SK-N-SH (cell line): ENCODE data around the gene HOMER3. TPM values are rescaled to one million over a fixed set of nuclear protein-coding genes. Genes with fewer than 3 reads are reported as not detected.

ENCODE experiments used
- CTCF ChIA-PET: fragments of 300-600, 350-600 bp; formaldehyde crosslinking; extraction: SDS; loops from one replicate; lab custom pipeline; 2021; lab: Yijun Ruan, JAX
- POLR2A ChIA-PET: fragments of 350-600 bp; sonication (Branson Sonifier 250); formaldehyde crosslinking; extraction: SDS; loops from one replicate; lab custom pipeline; 2020; ENCODE audit warnings: antibody characterized with exemption, inconsistent platforms; lab: Yijun Ruan, JAX
- DNase-seq: peaks from one replicate; pipeline ENCODE4 v3.0.0; 2012
- H2AFZ ChIP-seq: fragments of 200-600 bp; sonication (generic); 2 replicates; pipeline ENCODE4 v1.8.1; 2016; ENCODE audit warnings: antibody characterized with exemption, mild to moderate bottlenecking, low read depth
- H3F3A ChIP-seq: fragments of 200-600 bp; sonication (generic); replicated peaks from 2 replicates; pipeline ENCODE3; 2016; ENCODE audit warnings: antibody characterized with exemption, mild to moderate bottlenecking; ENCODE audit not compliant: insufficient read depth
- H3K27ac ChIP-seq, 2 experiments: fragments of 200-500 bp in 1 of 2; fragments of 200-600 bp in 1 of 2; sonication (Bioruptor generic) in 1 of 2; sonication (generic), shearing (Covaris generic) in 1 of 2; 2 replicates each; pipeline versions ENCODE4 v1.5.1 to v1.6.1; 2014 to 2016; ENCODE audit warnings: low read depth in 2 of 2, inconsistent platforms in 1 of 2, low read length in 1 of 2, mild to moderate bottlenecking in 1 of 2, mixed read lengths in 1 of 2
- H3K27me3 ChIP-seq: fragments of 200-600 bp; sonication (generic), shearing (Covaris generic); 2 replicates; pipeline ENCODE4 v1.6.1; 2016; ENCODE audit warnings: mixed run types; ENCODE audit not compliant: insufficient read depth
- H3K36me3 ChIP-seq, 2 experiments: fragments of 200-500 bp in 1 of 2; fragments of 200-600 bp in 1 of 2; sonication (Bioruptor generic) in 1 of 2; sonication (generic) in 1 of 2; replicated peaks in 1 of 2; 2 replicates each; pipeline versions ENCODE3 to v1.5.1; 2014 to 2016; ENCODE audit warnings: low read length in 1 of 2, mild to moderate bottlenecking in 1 of 2; ENCODE audit not compliant: insufficient read depth in 2 of 2, control insufficient read depth in 1 of 2
- H3K4me1 ChIP-seq, 2 experiments: fragments of 200-500 bp in 1 of 2; fragments of 200-600 bp in 1 of 2; sonication (Bioruptor generic) in 1 of 2; sonication (generic), shearing (Covaris generic) in 1 of 2; 2 replicates each; pipeline versions ENCODE4 v1.5.1 to v1.6.1; 2014 to 2016; ENCODE audit warnings: low read depth in 1 of 2, low read length in 1 of 2, mixed run types in 1 of 2; ENCODE audit not compliant: insufficient read depth in 2 of 2, control insufficient read depth in 1 of 2
- H3K4me2 ChIP-seq: fragments of 200-600 bp; sonication (generic), shearing (Covaris generic); 2 replicates; pipeline ENCODE4 v1.6.1; 2017; ENCODE audit warnings: mixed run types
- H3K4me3 ChIP-seq, 2 experiments: fragments of 200-500 bp in 1 of 2; fragments of 200-600 bp in 1 of 2; sonication (Bioruptor generic) in 1 of 2; sonication (generic), shearing (Covaris generic) in 1 of 2; 2 replicates each; pipeline versions ENCODE4 v1.5.1 to v1.8.1; 2014 to 2016; ENCODE audit warnings: low read depth in 2 of 2, inconsistent platforms in 1 of 2, low read length in 1 of 2, mild to moderate bottlenecking in 1 of 2, mixed read lengths in 1 of 2, moderate library complexity in 1 of 2
- H3K79me2 ChIP-seq: fragments of 200-600 bp; sonication (generic); 2 replicates; pipeline ENCODE4 v1.8.1; 2017; ENCODE audit warnings: mild to moderate bottlenecking; ENCODE audit not compliant: insufficient read depth
- H3K9ac ChIP-seq: fragments of 200-600 bp; sonication (generic); 2 replicates; pipeline ENCODE4 v1.6.1; 2017; ENCODE audit warnings: mixed run types
- H3K9me2 ChIP-seq: fragments of 200-600 bp; sonication (generic); 2 replicates; pipeline ENCODE4 v1.6.1; 2017; ENCODE audit warnings: mixed run types
- H3K9me3 ChIP-seq: fragments of 200-600 bp; sonication (generic); 2 replicates; pipeline ENCODE4 v1.6.1; 2017; ENCODE audit warnings: mixed run types, mild to moderate bottlenecking, moderate library complexity
- H4K20me1 ChIP-seq: fragments of 200-600 bp; sonication (generic); 2 replicates; pipeline ENCODE4 v1.6.1; 2017; ENCODE audit warnings: mild to moderate bottlenecking, mixed run types; ENCODE audit not compliant: insufficient read depth
- FOXJ3 ChIP-seq: sonication (generic); formaldehyde crosslinking; IDR thresholded peaks from 2 replicates; pipeline ENCODE4 v1.5.1; 2020; ENCODE audit warnings: mild to moderate bottlenecking, missing genetic modification reagents
- JUND ChIP-seq: IDR thresholded peaks from 2 replicates; pipeline ENCODE4 v1.4.0; 2012
- POLR2AphosphoS5 ChIP-seq: IDR thresholded peaks from 2 replicates; pipeline ENCODE4 v1.6.1; 2012; ENCODE audit warnings: low read depth, low read length
- SMC3 ChIP-seq: IDR thresholded peaks from 2 replicates; pipeline ENCODE4 v1.6.1; 2012; ENCODE audit warnings: low read depth, low read length, improper control_type of control experiment
- WGBS: methylation state at CpG from one replicate; pipeline ENCODE4 v1.1.6; 2017; ENCODE audit warnings: low lambda C conversion rate; 5-methylcytosine and 5-hydroxymethylcytosine counted together
- polyA plus RNA-seq, 3 experiments: library from polyadenylated mRNA; depleted of rRNA; stranded (reverse); fragments of >200 nt; gene quantifications; 2 replicates each; pipeline ENCODE4 v1.2.3, GENCODE V29; 2012
- TF ChIP-seq, protein P1 (sequence below): IDR thresholded peaks from 2 replicates; pipeline ENCODE4; 2012
- TF ChIP-seq, protein P2 (sequence below): fragments of 150-350 bp; IDR thresholded peaks from 2 replicates; pipeline ENCODE4 v1.6.1; 2016; ENCODE audit warnings: mild to moderate bottlenecking, low read depth, low read length
- TF ChIP-seq, protein P3 (sequence below): IDR thresholded peaks from 2 replicates; pipeline ENCODE4 v1.4.0; 2012; ENCODE audit warnings: low read depth, borderline replicate concordance

Gene HOMER3
- polyA plus RNA-seq, 1 of the 3 experiments (the other 2 are of a cell fraction), result 83.0 TPM

DNA sequence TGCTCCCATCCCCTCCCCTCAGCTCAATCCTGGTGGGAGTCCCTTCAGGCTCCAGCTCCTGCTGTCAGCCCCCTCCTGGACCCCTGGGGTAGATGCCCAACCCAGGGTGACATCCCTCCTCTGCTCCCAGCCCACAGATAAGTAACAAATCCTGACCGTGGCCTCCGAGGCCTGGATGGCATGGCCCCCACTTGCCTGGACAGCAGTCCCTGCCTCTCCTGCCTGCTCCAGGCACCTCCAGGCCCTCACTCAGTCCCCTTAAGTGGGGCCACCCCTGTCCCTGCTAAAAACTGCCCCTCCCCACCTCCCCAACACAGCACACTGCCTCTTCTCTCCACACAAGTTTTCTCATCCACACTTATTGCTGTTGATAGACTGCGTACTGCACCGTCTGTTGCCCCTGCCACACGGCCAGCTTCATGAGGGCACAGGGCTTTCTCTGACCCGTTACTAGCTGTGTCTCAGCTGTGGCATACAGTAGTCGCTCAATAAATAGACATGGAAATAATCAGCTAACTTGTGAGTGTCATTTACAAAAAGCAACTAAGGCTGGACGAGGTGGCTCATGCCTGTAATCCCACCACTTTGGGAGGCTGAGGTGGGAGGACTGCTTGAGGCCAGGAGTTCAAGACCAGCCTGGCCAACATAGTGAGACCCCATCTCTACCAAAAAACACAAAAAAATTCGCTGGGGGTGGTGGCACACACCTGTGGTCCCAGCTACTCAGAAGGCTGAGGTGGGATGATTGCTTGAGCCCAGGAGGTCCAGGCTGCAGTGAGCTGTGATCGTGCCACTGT lies 50.9 kb downstream of the HOMER3 start:
- Histone ChIP-seq H4K20me1 (no peaks in the 10 kb centered on the region), H3K4me3 (no peak overlapping the region), H3K27me3 (no peaks in the 10 kb centered on the region), H2AFZ (no peak overlapping the region), H3K9ac (no peak overlapping the region), H3K9me3 (no peaks in the 10 kb centered on the region), H3K27ac (no peak overlapping the region), H3K4me2 (no peak overlapping the region), H3K79me2 (no peaks in the 10 kb centered on the region), H3K9me2 (no peaks in the 10 kb centered on the region), H3K36me3 (no peaks in the 10 kb centered on the region), H3K4me1 (peaks cover 0 to 14% of the 10 kb centered on the region in 2 experiments; a peak in 1 of 4 replicates), H3F3A (no peaks in the 10 kb centered on the region)
- 80% methylated on average over 9 of the region's 10 CpGs for WGBS
- POLR2A ChIA-PET, result interaction anchor here (1.1 kb wide), 1 partner anchor 143 kb away, joined by 4 read pairs; the partner anchor contains the start of genes ARMC6 and SUGP2
- TF ChIP-seq, protein P1, sequence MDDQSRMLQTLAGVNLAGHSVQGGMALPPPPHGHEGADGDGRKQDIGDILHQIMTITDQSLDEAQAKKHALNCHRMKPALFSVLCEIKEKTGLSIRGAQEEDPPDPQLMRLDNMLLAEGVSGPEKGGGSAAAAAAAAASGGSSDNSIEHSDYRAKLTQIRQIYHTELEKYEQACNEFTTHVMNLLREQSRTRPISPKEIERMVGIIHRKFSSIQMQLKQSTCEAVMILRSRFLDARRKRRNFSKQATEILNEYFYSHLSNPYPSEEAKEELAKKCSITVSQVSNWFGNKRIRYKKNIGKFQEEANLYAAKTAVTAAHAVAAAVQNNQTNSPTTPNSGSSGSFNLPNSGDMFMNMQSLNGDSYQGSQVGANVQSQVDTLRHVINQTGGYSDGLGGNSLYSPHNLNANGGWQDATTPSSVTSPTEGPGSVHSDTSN, result no peak
- CTCF ChIA-PET, result interaction anchor here (0.9 to 3.7 kb wide), 5 partner anchors 24 to 97 kb away, joined by 3 to 14 read pairs (median 4); no protein-coding TSS in a partner anchor
- no peak for DNase-seq

DNA sequence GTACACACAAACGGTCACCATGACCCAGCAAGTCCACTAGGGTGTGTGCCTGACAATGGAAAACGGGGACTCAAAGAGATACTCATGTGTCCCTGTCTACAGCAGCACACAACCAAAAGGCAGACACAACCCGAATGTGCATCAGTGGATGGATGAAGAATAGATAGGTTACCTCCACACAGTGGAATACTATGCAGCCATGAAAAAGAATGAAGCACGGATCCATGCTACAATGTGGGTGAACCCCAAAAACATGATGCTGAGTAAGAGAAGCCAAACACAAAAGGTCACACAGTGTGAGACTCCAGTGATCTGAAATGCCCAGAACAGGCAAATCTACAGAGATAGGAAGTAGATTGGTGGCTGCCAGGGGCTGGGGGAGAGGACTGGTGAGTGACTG lies 54.0 kb downstream of the HOMER3 start:
- Histone ChIP-seq H3K9ac (no peak overlapping the region), H3K4me2 (no peak overlapping the region), H3K79me2 (no peaks in the 10 kb centered on the region), H4K20me1 (no peaks in the 10 kb centered on the region), H3K36me3 (no peaks in the 10 kb centered on the region), H3K27me3 (no peaks in the 10 kb centered on the region), H3K27ac (no peak overlapping the region), H3K4me1 (no peaks in the 10 kb centered on the region), H3K9me2 (no peaks in the 10 kb centered on the region), H3K4me3 (no peak overlapping the region), H2AFZ (no peak overlapping the region), H3K9me3 (no peaks in the 10 kb centered on the region), H3F3A (no peaks in the 10 kb centered on the region)
- CTCF ChIA-PET, result no interaction called here
- POLR2A ChIA-PET, result no interaction called here
- no peak for DNase-seq
- WGBS, result 86% methylated on average over 4 of the region's 4 CpGs
- TF ChIP-seq FOXJ3 (no peak), POLR2AphosphoS5 (no peak), SMC3 (no peak), JUND (no peak)
- TF ChIP-seq, protein P2, sequence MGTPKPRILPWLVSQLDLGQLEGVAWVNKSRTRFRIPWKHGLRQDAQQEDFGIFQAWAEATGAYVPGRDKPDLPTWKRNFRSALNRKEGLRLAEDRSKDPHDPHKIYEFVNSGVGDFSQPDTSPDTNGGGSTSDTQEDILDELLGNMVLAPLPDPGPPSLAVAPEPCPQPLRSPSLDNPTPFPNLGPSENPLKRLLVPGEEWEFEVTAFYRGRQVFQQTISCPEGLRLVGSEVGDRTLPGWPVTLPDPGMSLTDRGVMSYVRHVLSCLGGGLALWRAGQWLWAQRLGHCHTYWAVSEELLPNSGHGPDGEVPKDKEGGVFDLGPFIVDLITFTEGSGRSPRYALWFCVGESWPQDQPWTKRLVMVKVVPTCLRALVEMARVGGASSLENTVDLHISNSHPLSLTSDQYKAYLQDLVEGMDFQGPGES, result no peak
- TF ChIP-seq, protein P3, sequence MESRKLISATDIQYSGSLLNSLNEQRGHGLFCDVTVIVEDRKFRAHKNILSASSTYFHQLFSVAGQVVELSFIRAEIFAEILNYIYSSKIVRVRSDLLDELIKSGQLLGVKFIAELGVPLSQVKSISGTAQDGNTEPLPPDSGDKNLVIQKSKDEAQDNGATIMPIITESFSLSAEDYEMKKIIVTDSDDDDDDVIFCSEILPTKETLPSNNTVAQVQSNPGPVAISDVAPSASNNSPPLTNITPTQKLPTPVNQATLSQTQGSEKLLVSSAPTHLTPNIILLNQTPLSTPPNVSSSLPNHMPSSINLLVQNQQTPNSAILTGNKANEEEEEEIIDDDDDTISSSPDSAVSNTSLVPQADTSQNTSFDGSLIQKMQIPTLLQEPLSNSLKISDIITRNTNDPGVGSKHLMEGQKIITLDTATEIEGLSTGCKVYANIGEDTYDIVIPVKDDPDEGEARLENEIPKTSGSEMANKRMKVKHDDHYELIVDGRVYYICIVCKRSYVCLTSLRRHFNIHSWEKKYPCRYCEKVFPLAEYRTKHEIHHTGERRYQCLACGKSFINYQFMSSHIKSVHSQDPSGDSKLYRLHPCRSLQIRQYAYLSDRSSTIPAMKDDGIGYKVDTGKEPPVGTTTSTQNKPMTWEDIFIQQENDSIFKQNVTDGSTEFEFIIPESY, result no peak
